Esophagus squamous epithelium (tissue), 5 donors: Measurements from ENCODE around the gene SDK2. TPM values are rescaled to one million over a fixed set of nuclear protein-coding genes. Genes with fewer than 3 reads are reported as not detected.
A peak's percentile ranks its signal among the peaks of the same experiment; 100 is the strongest.

Source experiments
- DNase-seq: peaks from one replicate; lab custom pipeline; 2025; lab: John Stamatoyannopoulos, UW
- H3K27ac ChIP-seq, 4 donors: fragments of 200-600 bp; sonication (generic); one replicate each; pipeline ENCODE4 v1.5.1; 2016 to 2019; ENCODE audit warnings: mild to moderate bottlenecking in 1 of 4
- H3K27me3 ChIP-seq, 4 donors: fragments of 200-600 bp; sonication (generic); 1 replicate in 3 of 4; 2 replicates in 1 of 4; pipeline versions ENCODE4 v1.5.1 to v1.6.0; 2017 to 2021; ENCODE audit warnings: antibody characterized with exemption in 1 of 4
- H3K36me3 ChIP-seq, 3 donors: fragments of 200-600 bp; sonication (generic); one replicate each; pipeline ENCODE4 v1.5.1; 2016 to 2019
- H3K4me1 ChIP-seq, 3 donors: fragments of 200-600 bp; sonication (generic); one replicate each; pipeline ENCODE4 v1.5.1; 2017 to 2019
- H3K4me3 ChIP-seq, 4 donors: fragments of 200-600 bp; sonication (generic); 1 replicate in 3 of 4; 2 replicates in 1 of 4; pipeline ENCODE4 v1.5.1; 2016 to 2019; ENCODE audit warnings: mild to moderate bottlenecking in 2 of 4, moderate library complexity in 1 of 4
- H3K9me3 ChIP-seq, 3 donors: fragments of 200-600 bp; sonication (generic); one replicate each; pipeline ENCODE4 v1.5.1; 2016 to 2019
- CTCF ChIP-seq, 6 experiments: fragments of 450-650 bp in 4 of 6; fragments of 200-600 bp in 2 of 6; sonication (generic) in 2 of 6; IDR thresholded peaks; one replicate each; pipeline ENCODE4 v1.5.1; 2016 to 2019; ENCODE audit warnings: antibody characterized with exemption in 6 of 6, mild to moderate bottlenecking in 4 of 6, moderate library complexity in 4 of 6
- POLR2A ChIP-seq, 4 donors: fragments of 450-650 bp; IDR thresholded peaks; one replicate each; pipeline ENCODE4 v1.6.1; 2017; ENCODE audit warnings: antibody characterized with exemption in 4 of 4, mild to moderate bottlenecking in 4 of 4, moderate library complexity in 3 of 4
- WGBS, 2 donors: methylation state at CpG; one replicate each; pipeline ENCODE4 v1.1.5; 2018; 5-methylcytosine and 5-hydroxymethylcytosine counted together
- intact Hi-C: fragments of 100-400 bp; cut with DNase I; formaldehyde crosslinking; loops from one replicate; pipeline ENCODE4 v1.15.0; 2022
- total RNA-seq, 4 donors: library from RNA; depleted of rRNA; stranded (reverse); fragments of >200 nt; gene quantifications; one replicate each; pipeline ENCODE4 v1.1.0, GENCODE V29; 2016
- donor health status: DM: yes; HTN: yes; CAD: no.

SDK2 gene
- total RNA-seq, 4 donors from 2014 or later: 1.7 to 5.5 (median 2.4) TPM

- no peak for DNase-seq
- H3K27me3 ChIP-seq: peaks cover 0 to 15% (median 0%) of the 10 kb centered on the region in 4 donors
- no peak overlapping the region for H3K4me3 ChIP-seq
- H3K9me3 ChIP-seq: no peaks in the 10 kb centered on the region
- no peak for TF ChIP-seq POLR2A (IDR thresholded peaks at IDR 0.05)
- peaks cover 4 to 9% (median 7%) of the 10 kb centered on the region in 3 donors for H3K4me1 ChIP-seq
- WGBS, 2 donors: 51 to 57% methylated on average over 9 to 10 of the region's 15 CpGs
- intact Hi-C loops: no loop called here
- no peaks in the 10 kb centered on the region for H3K36me3 ChIP-seq
- H3K27ac ChIP-seq: no peak overlapping the region
These were observed 27.9 kb downstream of the SDK2 start for GRCh38 chr17:73616120-73616872.

GRCh38 chr17:73614256-73614655, 30.0 kb downstream of the SDK2 start:
- Histone ChIP-seq H3K27me3 (peaks cover 0 to 23% (median 0%) of the 10 kb centered on the region in 4 donors), H3K4me3 (no peak overlapping the region), H3K4me1 (peaks cover 4 to 9% (median 7%) of the 10 kb centered on the region in 3 donors), H3K36me3 (no peaks in the 10 kb centered on the region), H3K27ac (peak overlapping the region; percentile 57 to 69 (median 63)), H3K9me3 (no peaks in the 10 kb centered on the region)
- WGBS, 2 donors: 39 to 56% methylated on average over 7 to 8 of the region's 9 CpGs
- TF ChIP-seq POLR2A (IDR thresholded peaks at IDR 0.05) (no peak), CTCF (IDR thresholded peaks at IDR 0.05) (no peak)
- DNase-seq: no peak
- intact Hi-C loops: no loop called here

GRCh38 chr17:73613271-73614233, 30.7 kb downstream of the SDK2 start:
- Histone ChIP-seq H3K27me3 (peaks cover 0 to 23% (median 0%) of the 10 kb centered on the region in 4 donors), H3K9me3 (no peaks in the 10 kb centered on the region), H3K36me3 (no peaks in the 10 kb centered on the region), H3K27ac (peak overlapping the region; percentile 57 to 69 (median 63)), H3K4me3 (no peak overlapping the region), H3K4me1 (peaks cover 4 to 9% (median 7%) of the 10 kb centered on the region in 3 donors)
- 53 to 64% methylated on average over 12 of the region's 23 CpGs for WGBS, 2 donors
- TF ChIP-seq POLR2A (IDR thresholded peaks at IDR 0.05): no peak
- TF ChIP-seq CTCF (IDR thresholded peaks at IDR 0.05): no peak
- intact Hi-C loops: no loop called here
- DNase-seq: no peak

GRCh38 chr17:73612031-73612472, 32.2 kb downstream of the SDK2 start:
- 68 to 84% methylated on average over 7 to 8 of the region's 14 CpGs for WGBS, 2 donors
- Histone ChIP-seq H3K4me1 (peaks cover 4 to 9% (median 7%) of the 10 kb centered on the region in 3 donors), H3K27ac (no peak overlapping the region), H3K4me3 (no peak overlapping the region), H3K36me3 (no peaks in the 10 kb centered on the region), H3K27me3 (peaks cover 0 to 23% (median 0%) of the 10 kb centered on the region in 4 donors), H3K9me3 (no peaks in the 10 kb centered on the region)
- TF ChIP-seq CTCF (IDR thresholded peaks at IDR 0.05) (no peak), POLR2A (IDR thresholded peaks at IDR 0.05) (no peak)
- DNase-seq: no peak
- intact Hi-C loops: no loop called here

GRCh38 chr17:73611630-73612029, 32.6 kb downstream of the SDK2 start:
- Histone ChIP-seq H3K27me3 (peaks cover 0 to 23% (median 0%) of the 10 kb centered on the region in 4 donors), H3K27ac (no peak overlapping the region), H3K9me3 (no peaks in the 10 kb centered on the region), H3K4me1 (peaks cover 4 to 9% (median 7%) of the 10 kb centered on the region in 3 donors), H3K36me3 (no peaks in the 10 kb centered on the region), H3K4me3 (no peak overlapping the region)
- 80 to 92% methylated on average over 1 to 3 of the region's 7 CpGs for WGBS, 2 donors
- intact Hi-C loops: no loop called here
- DNase-seq: no peak
- no peak for TF ChIP-seq CTCF (IDR thresholded peaks at IDR 0.05)
- no peak for TF ChIP-seq POLR2A (IDR thresholded peaks at IDR 0.05)
